ENCODE measurements around the gene SHOC2. TPM values are rescaled to one million over a fixed set of nuclear protein-coding genes. Genes with fewer than 3 reads are reported as not detected.

Gene SHOC2
- total and polyA plus RNA-seq, 2 of the 13 experiments (the other 11 are each of a cell fraction or from before 2014, with no cell fraction given), result 8.6 to 25.5 TPM

GRCh38 chr10:110918643-110919348, 608 bp upstream of the SHOC2 start, which contains the start of gene BBIP1 (continued):
- TF ChIP-seq ZFAT (CRISPR knock-in tag; conservative IDR thresholded peaks at IDR 0.05) (0 out of 2 replicates have a peak, but pooled peaks have one; percentile 40), KDM2A (CRISPR knock-in tag; IDR thresholded peaks at IDR 0.05; ENCODE audit: borderline replicate concordance, low read depth) (peak; percentile 50; the same call in 1 of the 2 replicates), ZNF816 (CRISPR knock-in tag; IDR thresholded peaks at IDR 0.05; ENCODE audit: borderline replicate concordance) (peak; percentile 90), RBM39 (IDR thresholded peaks at IDR 0.05; ENCODE audit: low read depth, low read length, poor library complexity, severe bottlenecking) (peak; percentile 82), ZNF720 (CRISPR knock-in tag; IDR thresholded peaks at IDR 0.05) (no peak), ZNF468 (CRISPR knock-in tag; IDR thresholded peaks at IDR 0.05) (no peak), ZNF800 (CRISPR knock-in tag; IDR thresholded peaks at IDR 0.05) (peak; percentile 73; the same call in 1 of the 2 replicates), ZNF563 (CRISPR knock-in tag; IDR thresholded peaks at IDR 0.05) (no peak), TRIM24 (CRISPR knock-in tag; IDR thresholded peaks at IDR 0.05) (no peak), HNRNPK (IDR thresholded peaks at IDR 0.05; ENCODE audit: low read depth, low read length, poor library complexity, severe bottlenecking) (no peak), ZFP36 (IDR thresholded peaks at IDR 0.05; ENCODE audit: borderline replicate concordance, low read depth, low read length, partially characterized antibody) (no peak), SMC3 (IDR thresholded peaks at IDR 0.05; ENCODE audit: low read length) (no peak), MEF2D (CRISPR knock-in tag; IDR thresholded peaks at IDR 0.05) (peak; percentile 57; the same call in 1 of the 2 replicates), ZHX2 (IDR thresholded peaks at IDR 0.05; ENCODE audit: low read depth) (peak; percentile 95), ZHX2 (CRISPR knock-in tag; IDR thresholded peaks at IDR 0.05; ENCODE audit: borderline replicate concordance) (peak; percentile 65; the same call in 1 of the 2 replicates), ERF (CRISPR knock-in tag; IDR thresholded peaks at IDR 0.05) (peak; percentile 66; the same call in 1 of the 2 replicates), ZNF557 (CRISPR knock-in tag; IDR thresholded peaks at IDR 0.05) (no peak), GABPB1 (CRISPR knock-in tag; IDR thresholded peaks at IDR 0.05) (peak; percentile 89)
- TF ChIP-seq, protein P1, sequence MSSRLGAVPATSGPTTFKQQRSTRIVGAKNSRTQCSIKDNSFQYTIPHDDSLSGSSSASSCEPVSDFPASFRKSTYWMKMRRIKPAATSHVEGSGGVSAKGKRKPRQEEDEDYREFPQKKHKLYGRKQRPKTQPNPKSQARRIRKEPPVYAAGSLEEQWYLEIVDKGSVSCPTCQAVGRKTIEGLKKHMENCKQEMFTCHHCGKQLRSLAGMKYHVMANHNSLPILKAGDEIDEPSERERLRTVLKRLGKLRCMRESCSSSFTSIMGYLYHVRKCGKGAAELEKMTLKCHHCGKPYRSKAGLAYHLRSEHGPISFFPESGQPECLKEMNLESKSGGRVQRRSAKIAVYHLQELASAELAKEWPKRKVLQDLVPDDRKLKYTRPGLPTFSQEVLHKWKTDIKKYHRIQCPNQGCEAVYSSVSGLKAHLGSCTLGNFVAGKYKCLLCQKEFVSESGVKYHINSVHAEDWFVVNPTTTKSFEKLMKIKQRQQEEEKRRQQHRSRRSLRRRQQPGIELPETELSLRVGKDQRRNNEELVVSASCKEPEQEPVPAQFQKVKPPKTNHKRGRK (CRISPR knock-in tag; IDR thresholded peaks at IDR 0.05), result no peak
- TF ChIP-seq, protein P2, sequence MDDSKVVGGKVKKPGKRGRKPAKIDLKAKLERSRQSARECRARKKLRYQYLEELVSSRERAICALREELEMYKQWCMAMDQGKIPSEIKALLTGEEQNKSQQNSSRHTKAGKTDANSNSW (CRISPR knock-in tag; IDR thresholded peaks at IDR 0.05; ENCODE audit: borderline replicate concordance), result no peak
